GM10266 (cell line): ENCODE data around the gene ZNF662.

Source experiments
- DNase-seq: peaks from one replicate; pipeline ENCODE4 v3.0.0; 2012; ENCODE audit errors: extremely low spot score
- CTCF ChIP-seq: IDR thresholded peaks from 2 replicates; pipeline ENCODE4 v1.5.1; 2012; ENCODE audit warnings: mild to moderate bottlenecking, low read depth; ENCODE audit not compliant: control insufficient read depth, insufficient read depth; ENCODE audit errors: missing control alignments

The ZNF662 gene

DNA sequence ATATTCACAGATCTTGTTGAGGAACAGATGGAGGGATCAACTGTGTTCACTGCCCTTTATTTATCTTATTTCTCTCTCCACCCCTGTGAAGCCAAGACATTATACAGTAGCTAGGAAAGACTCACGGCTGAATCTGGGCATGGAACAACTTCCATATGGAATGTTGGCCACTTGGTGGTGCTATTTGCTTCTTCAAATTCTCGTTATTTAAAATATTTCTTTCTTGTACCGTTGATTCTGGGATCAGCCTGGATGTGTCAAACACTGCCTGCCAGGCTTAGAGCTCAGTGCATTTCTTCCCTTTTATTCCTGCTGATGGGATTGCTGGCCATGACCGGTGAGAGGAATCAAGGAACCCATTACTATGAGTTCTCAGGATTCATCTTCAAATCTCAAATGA is 55.7 kb downstream of the ZNF662 start:
- no peak for DNase-seq
- TF ChIP-seq CTCF: peak; percentile 51

GRCh38 chr3:42963269-42963668 is 57.3 kb downstream of the ZNF662 start:
- TF ChIP-seq CTCF: no peak
- DNase-seq: no peak

- DNase-seq: no peak
- no peak for TF ChIP-seq CTCF
These were observed 58.3 kb downstream of the ZNF662 start for GRCh38 chr3:42964266-42964665.
